ENCODE results near the gene TCF3.

- no peak for TF ChIP-seq POLR2A (IDR thresholded peaks at IDR 0.05)
- TF ChIP-seq POLR2AphosphoS5 (IDR thresholded peaks at IDR 0.05) = no peak
Observed at GRCh38 chr19:1647501-1648458, 4.6 kb downstream of the TCF3 start.
